GM18870 (cell line): ENCODE results near the gene ARHGEF2.
"Not testable (repeated sequence)": the region's sequence is repeated elsewhere in the genome, so short reads cannot be mapped to it uniquely, and the experiment has no call there.

Experiments used
- ATAC-seq: cut with Tn5 transposase; IDR thresholded peaks from one replicate; pipeline ENCODE4 v1.9.1; 2021; ENCODE audit warnings: moderate library complexity; ENCODE audit not compliant: unreplicated experiment

ARHGEF2 gene

DNA sequence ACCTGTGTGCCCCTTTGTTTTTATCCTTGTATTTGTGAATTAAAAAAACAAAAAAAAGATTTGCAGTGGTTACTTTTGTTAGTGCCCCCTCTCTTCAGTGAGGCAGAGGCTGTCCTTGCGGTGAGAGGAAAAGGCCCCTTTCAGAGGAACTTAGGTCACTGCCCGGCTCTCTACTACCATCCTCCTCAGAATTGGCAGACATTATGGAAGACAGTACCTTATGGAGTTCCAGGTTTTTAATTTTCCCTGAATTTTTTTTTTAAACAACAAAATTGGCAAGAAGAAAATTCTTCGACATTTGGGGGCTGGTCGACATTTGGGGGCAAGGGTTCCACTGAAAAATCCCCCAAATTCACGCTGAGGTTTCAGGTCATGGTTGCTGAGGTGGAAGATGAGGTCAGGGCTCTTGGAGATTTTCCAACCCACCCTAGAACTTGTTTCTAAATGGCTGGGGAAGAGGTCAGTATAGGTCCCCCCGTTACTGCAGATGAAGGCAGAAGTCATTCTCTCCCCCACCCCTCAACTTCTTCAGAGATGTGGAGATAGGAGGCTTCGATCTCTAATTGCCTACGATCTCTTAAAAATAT lies 31.6 kb downstream of the ARHGEF2 start:
- ATAC-seq: no peak

DNA sequence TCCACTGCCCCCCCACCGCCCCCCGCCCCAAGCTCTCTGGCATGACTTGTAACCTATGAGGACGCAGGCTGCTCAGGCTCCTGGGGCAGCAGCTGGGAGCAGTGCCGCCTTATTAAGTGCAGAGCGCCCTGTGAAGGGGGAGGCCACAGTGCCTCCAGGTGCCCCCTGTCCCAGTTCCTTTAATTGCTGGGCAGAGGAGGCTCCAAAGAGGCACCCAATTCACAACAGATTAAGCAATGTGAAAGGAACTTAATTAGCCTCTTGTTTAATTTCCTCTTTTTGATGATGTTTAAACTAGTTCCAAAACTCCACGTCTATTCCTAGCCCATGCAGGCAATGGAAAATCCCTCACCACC lies 33.9 kb downstream of the ARHGEF2 start:
- ATAC-seq: no peak

DNA sequence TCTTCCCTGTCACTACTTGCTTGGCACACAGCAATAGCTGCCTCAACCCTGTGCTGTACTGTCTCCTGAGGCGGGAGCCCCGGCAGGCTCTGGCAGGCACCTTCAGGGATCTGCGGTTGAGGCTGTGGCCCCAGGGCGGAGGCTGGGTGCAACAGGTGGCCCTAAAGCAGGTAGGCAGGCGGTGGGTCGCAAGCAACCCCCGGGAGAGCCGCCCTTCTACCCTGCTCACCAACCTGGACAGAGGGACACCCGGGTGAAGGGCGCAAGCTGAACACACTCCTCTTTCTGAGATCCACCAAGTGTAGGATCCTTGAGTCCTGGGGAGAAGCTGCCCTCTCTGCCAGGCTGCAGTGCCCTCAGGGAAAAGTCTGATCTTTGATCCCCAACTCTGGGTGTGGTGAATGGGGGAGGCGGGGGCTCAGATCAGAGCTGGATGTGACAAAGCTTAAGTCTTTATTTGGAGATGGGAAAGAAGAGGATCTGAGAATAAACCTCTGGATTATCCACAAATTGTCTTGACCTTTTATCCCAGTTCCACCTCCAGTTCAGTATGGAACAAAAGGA lies 35.7 kb downstream of the ARHGEF2 start:
- ATAC-seq: no peak

DNA sequence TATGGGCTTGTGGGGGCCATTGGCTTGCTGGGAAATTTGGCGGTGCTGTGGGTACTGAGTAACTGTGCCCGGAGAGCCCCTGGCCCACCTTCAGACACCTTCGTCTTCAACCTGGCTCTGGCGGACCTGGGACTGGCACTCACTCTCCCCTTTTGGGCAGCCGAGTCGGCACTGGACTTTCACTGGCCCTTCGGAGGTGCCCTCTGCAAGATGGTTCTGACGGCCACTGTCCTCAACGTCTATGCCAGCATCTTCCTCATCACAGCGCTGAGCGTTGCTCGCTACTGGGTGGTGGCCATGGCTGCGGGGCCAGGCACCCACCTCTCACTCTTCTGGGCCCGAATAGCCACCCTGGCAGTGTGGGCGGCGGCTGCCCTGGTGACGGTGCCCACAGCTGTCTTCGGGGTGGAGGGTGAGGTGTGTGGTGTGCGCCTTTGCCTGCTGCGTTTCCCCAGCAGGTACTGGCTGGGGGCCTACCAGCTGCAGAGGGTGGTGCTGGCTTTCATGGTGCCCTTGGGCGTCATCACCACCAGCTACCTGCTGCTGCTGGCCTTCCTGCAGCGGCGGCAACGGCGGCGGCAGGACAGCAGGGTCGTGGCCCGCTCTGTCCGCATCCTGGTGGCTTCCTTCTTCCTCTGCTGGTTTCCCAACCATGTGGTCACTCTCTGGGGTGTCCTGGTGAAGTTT lies 36.4 kb downstream of the ARHGEF2 start:
- no peak for ATAC-seq

DNA sequence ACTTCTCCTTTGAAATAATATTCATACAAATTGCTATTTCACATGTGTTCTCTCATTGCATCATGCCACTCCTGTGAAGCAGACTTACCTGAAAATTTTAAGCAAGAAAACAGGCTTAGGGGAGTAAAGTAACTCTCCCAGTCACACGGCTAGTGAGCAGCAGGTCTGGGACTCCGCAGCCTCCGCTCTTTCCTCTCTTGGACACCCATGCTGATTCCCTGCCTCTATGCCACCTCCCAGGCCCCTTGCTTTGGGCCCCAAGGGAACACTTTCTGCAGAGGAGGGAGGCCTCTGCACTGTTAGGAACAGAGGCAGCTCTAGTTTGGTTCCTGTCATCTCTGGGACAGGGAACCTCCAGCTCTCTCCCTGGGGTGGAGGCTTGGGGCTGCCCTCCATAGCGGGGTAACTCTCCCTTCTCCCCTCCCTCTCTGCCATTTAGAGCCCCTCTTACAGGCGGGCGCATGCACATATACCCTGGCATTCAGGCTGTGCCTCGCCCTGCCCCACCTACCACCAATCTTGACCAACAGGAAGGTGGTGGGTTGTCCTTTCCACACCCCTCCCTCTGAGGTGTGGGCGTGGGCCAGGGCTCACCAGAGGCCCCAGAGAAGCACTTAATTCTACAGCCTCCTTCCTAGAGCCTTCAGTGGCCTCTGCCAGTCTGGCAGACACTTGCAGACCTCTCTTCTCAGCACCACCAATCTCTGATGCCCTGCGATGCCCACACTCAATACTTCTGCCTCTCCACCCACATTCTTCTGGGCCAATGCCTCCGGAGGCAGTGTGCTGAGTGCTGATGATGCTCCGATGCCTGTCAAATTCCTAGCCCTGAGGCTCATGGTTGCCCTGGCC lies 37.1 kb downstream of the ARHGEF2 start, which contains the start of gene RXFP4:
TSS of gene RXFP4 (plus strand) at position 646 of the 852 bp plus-strand sequence. CDS start at position 718, 72 bp downstream.
- ATAC-seq: no peak

DNA sequence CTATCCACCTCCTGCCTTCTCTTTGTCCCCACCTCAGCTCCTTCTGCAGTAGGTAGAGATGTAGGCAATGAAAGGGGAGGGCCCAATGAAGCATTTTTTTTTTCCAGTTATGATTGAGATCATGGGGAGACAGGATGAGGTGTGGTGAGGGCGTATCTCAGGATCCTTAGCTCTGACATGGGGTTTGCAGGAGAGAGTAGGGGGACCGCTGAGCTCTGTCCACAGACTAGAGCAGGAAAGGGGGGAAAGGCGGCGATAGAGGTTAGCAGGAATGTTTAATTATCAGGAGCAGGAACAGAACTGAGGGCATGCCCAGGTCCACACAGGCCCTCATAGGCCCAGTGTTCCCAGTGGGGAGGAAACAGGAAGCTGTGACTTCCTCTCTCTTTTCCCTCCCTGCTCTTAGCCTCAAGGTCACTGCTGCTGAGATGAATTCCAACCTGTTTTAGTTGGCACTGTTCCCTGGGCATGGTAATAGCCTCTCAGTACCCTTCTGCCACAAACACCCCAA lies 37.8 kb downstream of the ARHGEF2 start:
- no peak for ATAC-seq

DNA sequence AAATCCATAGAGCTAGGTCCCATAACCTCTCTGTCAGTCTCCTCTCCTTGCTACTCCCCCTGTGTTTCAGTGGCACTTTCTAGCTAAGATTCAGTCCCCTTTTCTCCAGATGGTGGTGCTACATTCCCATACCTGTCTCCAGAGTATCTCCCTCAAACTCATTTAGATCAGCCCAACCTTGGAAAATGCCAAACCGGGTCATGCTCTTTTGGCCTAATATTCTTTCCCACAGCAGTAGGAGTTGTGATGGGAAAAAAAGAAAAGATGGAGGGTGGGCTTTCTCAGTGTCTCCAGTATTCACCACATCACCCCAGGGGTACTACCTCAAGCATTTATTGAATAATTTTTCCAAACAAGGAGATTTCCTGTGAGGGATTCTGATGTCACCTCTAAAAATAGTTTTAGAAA lies 40.1 kb downstream of the ARHGEF2 start:
- no peak for ATAC-seq

DNA sequence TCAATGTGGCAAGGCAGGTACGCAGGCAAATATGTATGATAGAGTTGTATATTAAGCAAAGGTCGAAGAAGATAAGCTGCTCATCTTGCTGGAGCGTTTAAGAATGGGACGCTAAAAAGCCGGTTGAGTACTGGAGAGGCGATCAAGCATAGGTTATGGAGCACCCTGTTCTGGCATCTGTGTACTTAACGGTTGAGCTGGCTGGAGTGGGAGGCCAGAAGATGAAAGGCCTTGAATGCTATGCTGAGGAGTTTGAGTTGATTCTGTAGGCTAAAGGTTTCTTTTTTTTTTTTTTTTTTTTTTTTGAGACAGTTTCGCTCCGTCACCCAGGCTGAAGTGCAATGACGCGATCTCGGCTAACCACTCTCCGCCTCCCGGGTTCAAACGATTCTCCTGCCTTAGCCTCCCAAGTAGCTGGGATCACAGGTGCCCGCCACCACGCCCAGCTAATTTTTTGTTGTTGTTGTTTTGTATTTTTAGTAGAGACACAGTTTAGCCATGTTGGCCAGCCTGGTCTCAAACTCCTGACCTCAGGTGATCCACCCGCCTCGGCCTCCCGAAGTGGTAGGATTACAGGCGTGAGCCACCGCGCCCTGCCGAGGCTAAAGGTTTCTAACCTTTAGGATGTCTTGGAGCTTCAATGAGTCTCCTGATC lies 43.3 kb downstream of the ARHGEF2 start:
- ATAC-seq: no peak

DNA sequence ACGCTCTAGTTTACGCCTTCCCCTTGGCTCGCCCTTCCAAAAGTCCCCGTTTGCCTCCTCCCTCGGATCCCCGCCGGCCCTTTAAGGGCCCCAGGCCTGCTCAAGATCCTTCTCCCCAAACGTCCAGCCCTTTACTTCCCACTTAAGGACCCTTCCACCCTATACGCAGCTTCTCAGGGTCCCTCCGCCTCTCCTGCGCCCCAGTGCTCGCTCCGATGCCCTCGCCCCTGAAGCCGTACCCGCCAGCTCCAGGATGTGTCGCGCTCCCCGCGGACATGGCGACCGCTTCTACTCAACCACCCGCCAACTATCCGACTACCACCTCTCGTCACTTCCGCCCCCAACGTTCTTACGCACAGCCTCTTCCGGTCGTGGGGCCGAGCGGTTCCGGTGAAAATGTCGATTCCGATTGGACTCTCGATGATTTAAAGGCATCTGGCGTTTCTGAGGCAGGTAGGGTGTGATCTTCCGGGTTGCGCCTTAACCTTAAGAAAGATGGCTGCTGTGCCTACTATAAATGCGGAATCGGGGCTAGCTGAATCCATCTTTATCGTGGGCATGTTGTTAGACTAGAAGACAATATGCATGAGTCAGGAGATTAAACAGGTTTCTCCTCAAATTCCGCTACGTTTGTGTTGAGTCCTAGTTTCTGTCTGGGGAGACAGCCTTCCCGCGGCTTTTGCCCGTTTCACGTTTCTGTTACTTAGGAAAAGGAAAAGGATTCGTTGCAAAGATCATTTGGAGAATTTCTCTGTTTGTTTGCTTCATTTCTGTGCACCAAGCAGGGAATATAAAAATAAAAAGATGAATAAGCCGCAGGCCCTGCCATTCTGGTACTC lies 44.0 kb downstream of the ARHGEF2 start, which contains the start of gene KHDC4:
TSS of gene KHDC4 (minus strand) at position 317 of the 839 bp plus-strand sequence. CDS start at position 277, 40 bp downstream.
- ATAC-seq: peak; percentile 86

DNA sequence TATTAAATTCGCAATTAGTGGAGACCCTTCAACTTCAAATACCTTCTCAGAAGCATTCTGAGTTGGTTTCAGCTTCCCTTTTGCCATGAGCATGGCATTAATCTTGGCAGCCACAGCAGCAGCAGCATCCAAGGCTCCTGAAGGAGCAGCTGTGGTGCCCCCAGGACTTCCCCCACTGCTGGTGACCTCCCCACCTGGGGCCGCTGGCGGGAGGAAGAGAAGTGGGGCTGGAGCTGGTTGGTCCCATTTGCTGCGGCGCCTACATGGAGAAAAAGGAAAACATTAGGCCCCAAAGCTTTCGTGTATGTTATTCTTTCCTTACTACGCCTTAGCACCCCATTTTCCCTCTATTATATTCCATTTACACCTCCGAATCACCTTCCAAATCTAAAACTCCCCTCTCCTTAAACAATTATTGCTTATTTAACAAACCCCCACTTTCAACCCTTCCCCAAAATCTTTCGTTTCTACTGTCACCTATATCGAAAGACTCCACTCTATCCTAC lies 44.7 kb downstream of the ARHGEF2 start:
- ATAC-seq: no peak

DNA sequence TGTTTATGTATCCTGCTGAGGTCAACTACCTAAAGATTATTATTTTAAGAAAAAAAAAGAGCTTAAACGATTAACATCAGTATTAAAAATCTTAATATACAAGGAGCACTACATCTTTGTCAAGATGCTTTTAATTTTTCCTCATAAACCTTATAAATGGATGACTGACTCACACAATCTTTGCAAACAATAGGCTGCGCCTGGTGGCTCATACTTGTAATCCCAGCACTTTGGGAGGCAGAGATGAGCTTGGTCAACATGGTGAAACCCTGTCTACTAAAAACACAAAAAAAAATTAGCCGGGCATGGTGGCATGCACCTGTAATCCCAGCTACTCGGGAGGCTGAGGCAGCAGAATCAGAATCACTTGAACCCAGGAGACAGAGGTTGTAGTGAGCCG lies 45.9 kb downstream of the ARHGEF2 start:
- ATAC-seq: no peak

DNA sequence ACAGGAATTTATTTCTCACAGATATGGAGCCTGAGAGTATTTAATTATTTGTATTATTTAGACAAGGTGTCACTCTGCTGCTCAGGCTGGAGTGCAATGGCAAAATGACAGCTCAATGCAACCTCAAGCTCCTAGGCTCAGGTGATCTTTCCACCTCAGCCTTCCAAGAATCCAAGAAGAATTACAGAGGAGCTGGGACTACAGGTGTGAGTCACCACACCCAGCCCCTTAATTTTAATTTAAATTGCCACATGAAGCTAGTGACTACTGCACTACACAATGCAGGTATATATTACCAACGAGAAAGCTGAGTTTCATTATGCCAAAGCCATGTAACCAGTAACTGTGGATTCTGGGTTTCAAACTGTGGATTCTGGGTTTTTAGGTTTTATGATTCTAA lies 46.3 kb downstream of the ARHGEF2 start:
- ATAC-seq: no peak

DNA sequence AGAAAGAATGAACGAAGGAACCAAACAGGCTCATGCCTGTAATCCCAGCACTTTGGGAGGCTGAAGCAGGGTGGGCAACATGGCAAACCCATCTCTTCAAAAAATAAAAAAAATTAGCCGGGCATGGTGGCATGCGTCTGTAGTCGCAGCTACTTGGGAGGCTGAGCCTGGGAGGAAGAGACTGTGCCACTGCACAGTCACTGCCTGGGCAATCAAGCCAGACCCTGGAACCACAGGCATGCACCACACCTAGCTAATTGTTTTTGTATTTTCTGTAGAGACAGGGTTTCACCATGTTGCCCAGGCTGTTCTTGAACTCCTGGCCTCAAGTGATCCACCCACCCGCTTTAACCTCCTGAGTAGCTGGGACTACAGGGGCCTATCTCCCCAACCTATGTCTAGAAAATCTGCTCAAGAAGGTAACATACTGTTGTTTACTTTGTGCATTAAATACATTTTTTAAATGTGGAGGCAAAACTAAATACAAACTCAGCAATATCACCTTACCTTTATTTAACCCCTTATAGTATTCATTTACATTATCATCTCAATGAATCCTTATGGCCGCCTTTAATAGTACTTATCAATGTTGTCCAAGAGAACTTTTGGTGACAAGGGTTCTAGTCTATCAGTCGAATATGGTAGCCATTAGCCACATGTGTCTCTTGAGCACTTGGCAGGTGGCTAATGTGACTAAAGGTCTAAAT lies 46.9 kb downstream of the ARHGEF2 start:
- ATAC-seq: no peak

DNA sequence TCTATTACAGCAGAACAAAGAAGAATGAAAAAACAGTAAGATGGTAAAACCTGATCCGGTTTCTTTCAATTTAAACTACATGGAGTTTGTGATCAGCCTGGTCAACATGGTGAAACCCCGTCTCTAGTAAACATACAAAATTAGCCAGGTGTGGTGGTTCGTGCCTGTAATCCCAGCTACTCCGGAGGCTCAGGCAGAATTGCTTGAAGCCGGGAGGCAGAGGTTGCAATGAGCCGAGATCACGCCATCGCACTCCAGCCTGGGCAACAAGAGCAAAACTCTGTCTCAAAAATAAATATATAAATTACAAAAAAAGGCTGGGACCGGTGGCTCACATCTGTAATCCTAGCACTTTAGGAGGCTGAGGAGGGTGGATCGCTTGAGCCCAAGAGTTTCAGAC lies 47.6 kb downstream of the ARHGEF2 start:
- ATAC-seq: not testable (repeated sequence)

DNA sequence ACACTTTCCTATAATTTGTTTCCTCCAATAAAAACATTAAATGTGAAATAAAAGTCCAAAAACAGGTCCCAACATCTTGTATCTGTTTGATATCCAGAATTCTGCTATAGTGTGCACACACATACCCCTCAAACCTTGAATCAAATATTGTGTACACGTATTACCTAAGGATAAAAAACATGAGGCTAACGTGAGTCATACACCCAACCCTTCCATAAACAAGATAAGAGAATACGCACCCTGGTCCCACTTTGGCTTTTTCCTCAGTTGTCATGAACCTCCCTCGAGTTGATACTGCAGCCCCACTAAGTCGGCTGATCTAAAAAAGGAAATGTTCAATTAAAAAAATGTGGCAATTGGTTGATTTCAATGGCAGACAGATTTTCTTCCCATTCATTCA lies 49.3 kb downstream of the ARHGEF2 start:
- ATAC-seq: no peak

DNA sequence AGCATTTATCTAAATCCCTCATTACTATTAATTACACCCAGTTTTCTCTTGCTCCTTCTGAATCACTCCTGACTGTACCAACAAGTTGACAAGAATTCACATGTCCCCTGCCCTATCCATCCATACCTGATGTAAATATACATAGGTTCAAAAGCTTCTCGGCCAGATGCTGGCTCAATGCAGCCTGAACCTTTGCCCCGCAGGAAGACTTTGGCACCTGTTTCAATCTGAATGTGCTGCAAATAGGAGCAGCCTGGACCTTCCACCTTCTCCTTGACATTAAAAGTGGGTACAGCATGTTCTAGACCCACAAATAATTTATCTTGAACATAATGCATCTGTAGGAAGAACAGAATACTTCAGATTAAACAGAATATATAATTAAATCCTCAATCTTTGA lies 52.8 kb downstream of the ARHGEF2 start:
- no peak for ATAC-seq

DNA sequence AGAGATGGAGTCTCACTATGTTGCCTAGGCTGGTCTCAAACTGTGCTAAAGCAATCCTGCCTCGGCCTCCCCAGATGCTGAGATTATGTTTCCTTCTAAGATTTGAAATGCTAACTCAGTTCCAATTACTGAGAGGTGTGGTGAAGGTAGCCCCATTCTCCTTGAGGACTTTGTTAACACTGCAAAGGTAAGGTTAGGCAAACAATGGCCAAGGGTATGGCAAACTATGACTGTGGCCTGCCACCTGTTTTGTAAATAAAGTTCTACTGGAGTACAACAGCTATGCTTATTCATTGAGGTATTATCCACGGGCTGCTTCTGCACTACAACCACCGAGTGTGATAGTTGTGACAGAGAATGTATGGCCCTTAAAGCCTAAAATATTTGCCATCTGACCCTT lies 57.6 kb downstream of the ARHGEF2 start:
- no peak for ATAC-seq

DNA sequence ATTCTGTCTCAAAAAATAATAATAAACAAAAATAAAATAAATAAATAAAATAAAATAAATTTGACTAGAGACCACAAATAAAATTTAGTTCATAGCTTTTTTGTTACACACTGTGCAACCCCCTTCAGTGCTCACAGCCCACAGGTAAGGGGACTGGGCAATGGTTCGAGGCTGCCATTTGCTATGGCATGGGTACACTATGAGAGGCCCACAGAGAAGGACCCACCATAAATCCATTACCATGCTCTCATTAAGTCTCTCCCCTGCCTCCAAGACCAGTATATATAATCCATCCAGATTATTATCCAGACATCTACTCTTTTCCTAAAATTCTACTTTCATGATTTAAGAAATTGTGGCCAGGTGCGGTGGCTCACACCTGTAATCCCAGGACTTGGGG lies 58.5 kb downstream of the ARHGEF2 start:
- no peak for ATAC-seq

DNA sequence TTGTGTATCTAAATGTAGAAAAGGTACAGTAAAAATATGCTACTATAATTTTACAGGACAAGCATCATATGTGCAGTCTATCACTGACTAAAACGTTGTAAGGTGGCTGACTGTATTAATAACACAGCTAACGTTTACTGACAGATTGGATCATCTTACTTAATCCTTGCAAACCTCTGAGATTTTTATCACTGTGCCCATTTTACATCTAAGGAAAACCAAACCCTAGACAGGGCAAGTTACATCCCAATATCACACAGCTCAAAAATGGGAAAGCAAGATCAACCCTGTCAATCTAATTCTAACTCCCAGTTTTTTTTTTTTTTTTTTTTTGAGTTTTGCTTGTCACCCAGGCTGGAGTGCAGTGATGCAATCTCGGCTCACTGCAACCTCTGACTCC lies 59.7 kb downstream of the ARHGEF2 start:
- no peak for ATAC-seq
